Measurements from ENCODE around the gene SNX19.
"Not testable (repeated sequence)": the region's sequence is repeated elsewhere in the genome, so short reads cannot be mapped to it uniquely, and the experiment has no call there.

Gene SNX19

DNA sequence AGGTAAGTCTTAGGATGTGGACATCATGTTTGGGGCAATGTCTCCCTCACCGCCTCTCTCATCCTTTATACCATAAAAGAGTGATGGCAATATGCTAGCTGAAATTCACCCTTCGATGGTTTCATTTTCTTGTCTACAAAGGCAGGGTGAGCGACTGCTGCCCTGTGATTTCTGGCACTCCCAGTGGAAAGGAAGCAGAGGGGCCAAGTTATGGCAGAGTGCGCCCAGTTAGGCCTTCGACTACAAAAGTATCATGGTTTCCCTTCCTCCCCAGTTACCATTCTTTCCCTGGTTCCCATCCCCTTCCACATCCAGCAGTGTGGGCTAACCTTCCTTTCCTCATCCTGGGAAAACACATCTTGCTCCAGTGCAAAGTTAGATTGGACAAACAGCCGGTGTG is 43.8 kb downstream of the SNX19 start:
- DNase-seq = no peak

DNA sequence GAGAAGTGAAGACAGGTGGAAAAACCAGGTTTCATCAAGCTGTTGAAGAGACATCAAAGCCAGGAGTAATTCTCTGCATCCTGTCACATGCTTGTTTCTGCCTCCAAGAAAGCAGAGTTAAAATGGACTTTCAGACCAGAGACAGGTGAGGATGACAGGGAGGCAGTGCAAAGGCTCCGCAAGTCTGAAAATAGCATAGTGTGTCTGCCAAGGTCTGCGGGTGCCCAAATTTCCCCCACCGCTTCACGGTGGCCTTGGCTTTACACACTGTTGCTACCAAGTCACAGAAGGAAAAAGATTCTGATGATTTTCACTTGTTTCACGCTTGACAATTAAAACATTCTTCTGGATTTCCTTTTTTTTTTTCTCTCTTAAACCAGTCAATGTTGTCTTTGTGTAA is 44.2 kb downstream of the SNX19 start:
- DNase-seq = no peak

GRCh38 chr11:130871616-130872015 is 44.7 kb downstream of the SNX19 start:
- no peak for DNase-seq

GRCh38 chr11:130868721-130869390 is 47.4 kb downstream of the SNX19 start:
- no peak for DNase-seq

- DNase-seq = no peak
Measured at GRCh38 chr11:130868086-130868710, 48.1 kb downstream of the SNX19 start.

DNA sequence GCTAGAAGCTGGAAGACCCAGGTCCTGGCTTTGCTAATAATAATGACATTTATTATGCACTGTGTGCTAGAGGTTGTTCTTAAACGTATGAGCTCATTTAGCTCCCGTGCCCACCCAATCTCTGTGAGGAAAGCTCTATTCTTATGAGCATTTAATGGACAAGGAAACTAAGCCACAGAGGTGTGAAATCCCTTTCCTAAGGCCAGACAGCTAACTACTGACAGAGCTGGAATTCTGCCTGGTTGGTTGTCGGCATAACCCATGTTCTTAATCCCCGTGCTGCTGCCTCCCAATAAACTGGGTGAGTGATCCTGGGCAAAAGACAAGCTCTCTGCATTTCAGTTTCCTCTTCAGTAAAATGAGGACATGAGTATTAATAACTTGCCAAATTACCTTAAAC is 49.4 kb downstream of the SNX19 start:
- DNase-seq = no peak

DNA sequence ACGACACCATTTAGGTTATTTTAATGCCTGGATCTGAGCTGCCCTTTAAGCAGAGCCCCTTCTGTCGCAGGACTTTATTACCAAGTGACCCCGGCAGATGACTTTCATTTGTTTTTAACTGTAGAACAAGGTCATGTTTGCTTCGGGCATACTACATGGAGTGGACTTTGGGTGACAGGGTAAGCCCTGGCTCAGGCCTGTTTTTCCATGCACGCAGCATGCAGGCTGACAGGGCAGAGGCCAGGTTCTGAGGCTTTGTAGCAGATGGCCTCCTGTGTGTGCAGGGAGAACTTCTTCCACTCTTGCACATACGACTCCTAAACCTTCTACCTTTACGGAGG is 50.5 kb downstream of the SNX19 start:
- no peak for DNase-seq

- no peak for DNase-seq
Measured at GRCh38 chr11:130865091-130865773, 51.0 kb downstream of the SNX19 start.

- DNase-seq = peak; percentile 89
Measured at GRCh38 chr11:130861902-130862860, 54.1 kb downstream of the SNX19 start.

DNA sequence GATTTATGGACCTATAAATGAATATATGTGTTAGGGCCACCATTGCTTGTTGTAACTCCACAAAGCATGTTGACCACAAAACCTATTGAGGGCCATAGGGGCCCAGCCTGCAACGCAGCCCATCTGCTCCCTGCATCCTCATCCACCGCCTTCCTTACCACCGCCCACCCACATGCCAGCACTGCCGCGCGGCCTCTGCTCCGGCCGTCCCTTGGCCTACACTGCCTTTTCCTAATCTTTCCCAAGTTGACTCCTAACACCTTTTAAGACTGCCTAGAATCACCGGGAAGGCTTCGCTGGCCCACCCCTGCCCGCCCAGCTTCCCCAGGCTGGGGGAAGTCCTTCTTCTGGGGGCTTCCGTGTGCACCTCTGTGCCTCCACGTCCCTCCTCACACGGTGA is 55.0 kb downstream of the SNX19 start:
- DNase-seq = no peak

DNA sequence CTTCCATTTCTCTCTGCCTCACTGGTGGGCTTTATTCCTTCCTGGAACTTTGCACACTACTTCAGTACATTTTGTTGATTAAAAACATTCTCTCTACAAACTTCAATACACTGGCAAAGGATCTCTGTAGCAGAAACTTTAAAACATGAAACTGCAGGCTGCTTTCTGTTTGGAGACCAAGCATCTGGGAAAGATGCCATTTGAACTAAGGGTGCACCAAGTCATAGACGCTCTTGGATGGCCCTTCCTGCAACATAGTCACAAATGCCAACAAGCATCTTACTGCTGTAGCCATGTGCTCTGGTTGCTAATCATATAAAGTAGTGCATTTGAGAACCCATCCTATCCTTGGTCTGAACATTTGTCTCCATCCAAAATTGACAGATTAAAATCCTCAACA is 56.4 kb downstream of the SNX19 start:
- no peak for DNase-seq

DNA sequence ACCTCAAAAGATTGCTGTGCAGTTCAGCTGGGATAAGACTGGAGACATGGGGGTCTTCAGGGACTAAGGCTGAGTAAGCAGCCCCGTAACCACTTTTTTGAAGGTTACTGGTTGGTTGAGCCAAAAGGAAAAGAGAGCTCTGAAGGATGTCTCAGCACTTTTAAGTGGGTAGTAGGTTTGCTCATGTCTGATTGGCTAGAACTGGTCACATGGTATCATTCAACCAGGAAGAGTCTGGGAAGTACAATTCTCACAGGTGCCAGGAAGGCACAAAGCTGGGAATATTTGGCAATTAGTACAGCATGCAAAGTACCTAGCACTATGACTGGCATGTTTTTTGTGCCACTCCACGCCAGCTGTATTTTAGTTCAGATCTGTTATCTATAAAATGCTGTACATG is 58.1 kb downstream of the SNX19 start:
- no peak for DNase-seq

DNA sequence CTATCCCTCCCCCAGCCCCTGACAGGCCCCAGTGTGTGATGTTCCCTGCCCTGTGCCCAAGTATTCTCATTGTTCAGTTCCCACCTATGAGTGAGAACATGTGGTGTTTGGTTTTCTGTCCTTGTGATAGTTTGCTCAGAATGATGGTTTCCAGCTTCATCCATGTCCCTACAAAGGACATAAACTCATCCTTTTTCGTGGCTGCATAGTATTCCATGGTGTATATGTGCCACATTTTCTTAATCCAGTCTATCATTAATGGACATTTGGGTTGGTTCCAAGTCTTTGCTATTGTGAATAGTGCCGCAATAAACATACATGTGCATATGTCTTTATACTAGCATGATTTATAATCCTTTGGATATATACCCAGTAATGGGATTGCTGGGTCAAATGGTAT is 60.6 kb downstream of the SNX19 start:
- not testable (repeated sequence) for DNase-seq

GRCh38 chr11:130854483-130854882 is 61.8 kb downstream of the SNX19 start:
- no peak for DNase-seq

DNA sequence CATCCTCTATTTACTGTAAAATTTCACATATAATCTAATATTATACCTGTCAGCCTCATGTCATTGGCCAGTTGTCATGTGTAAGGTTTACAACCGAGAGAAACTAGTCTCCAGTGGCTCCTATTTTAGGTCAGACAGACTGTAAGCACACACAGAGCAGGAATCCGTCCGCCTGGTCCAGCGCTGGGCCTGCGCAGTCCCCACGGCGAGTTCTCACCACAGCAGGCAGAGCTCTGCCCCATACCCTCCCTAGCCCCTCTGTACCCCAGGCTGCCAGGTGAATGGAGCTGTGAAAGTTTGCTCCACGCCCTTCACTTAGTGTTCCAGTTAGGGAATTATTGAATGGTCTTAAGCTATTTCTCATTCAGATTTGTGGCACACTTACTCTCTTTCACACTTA is 63.7 kb downstream of the SNX19 start:
- no peak for DNase-seq

GRCh38 chr11:130850185-130850944 is 65.9 kb downstream of the SNX19 start:
- no peak for DNase-seq

GRCh38 chr11:130849215-130849568 is 67.1 kb downstream of the SNX19 start:
- no peak for DNase-seq

DNA sequence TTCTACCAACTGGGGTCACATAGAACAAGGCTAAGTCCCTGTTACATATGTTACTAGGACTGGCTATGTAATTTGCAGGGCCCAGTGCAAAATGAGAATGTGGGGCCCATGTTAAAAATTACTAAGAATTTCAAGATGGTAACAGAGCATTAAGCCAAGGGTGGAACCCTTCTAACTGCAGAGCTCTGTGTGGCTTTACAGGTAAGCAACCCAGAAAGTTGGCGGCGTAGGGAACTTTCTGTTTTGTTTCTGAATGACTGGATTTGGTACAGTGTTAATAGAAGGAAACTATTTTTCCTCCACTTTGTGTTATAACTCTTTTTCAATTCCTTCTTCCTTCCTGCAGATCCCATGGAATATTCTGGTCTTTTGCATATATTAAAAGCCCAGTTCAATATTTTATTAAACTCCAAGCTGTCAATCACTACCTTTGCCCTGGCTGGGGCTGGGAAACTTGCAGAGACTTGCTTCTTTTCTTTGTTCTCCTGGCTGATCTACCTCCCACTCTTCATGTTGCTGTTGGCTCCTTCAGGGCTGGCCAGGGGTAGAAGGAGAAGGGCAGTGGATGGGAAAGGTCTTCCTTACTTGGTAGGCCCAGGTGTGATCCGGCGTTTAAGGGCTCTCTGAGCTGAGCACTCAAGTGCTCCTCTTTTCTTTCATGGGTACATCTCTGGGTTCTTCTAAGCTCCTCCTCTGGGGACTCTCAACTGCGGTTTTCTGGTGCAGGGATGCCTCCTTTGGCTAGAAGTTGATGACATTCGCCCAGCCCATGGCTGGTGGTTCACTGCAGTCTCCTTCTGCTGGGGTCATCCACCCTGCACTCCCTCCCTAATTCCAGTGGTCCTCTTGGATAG is 67.7 kb downstream of the SNX19 start:
- DNase-seq = no peak

DNA sequence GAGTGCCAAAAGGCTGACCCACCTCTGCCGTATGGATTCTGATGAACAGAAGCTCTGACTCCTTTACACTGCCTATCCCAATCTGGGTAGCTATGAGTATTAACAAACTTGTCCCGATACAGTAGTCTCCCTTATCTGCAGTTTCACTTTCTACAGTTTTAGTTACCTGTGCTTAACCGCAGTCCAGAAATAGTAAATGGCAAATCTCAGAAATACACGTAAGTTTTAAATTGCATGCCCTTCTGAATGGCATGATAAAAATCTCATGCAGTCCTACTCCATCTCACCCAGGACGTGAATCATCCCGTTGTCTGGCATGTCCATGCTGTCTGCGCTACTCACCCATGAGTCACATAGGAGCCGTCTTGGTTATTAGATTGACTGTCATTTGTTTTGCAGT is 68.8 kb downstream of the SNX19 start:
- DNase-seq = no peak

DNA sequence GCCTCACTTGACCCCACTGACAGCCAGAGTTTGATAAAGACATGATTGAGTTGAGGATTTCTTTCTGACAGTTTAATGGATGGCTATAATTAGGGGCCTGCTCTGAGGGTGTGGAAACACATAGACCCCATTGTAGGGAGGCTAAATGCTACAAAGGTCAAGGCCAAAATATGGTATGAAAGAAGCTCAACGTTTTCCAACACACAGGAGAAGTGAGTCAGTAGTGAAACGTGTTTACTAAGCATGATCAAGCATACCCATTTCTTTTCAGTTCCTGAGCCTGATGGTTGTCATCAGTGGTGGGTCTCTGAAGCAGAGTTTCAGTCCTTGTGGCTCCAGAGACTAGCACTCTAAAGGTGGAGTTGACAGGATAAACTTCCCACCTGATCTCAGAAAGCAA is 69.7 kb downstream of the SNX19 start:
- DNase-seq = no peak

GRCh38 chr11:130842001-130842400 is 74.3 kb downstream of the SNX19 start:
- no peak for DNase-seq

DNA sequence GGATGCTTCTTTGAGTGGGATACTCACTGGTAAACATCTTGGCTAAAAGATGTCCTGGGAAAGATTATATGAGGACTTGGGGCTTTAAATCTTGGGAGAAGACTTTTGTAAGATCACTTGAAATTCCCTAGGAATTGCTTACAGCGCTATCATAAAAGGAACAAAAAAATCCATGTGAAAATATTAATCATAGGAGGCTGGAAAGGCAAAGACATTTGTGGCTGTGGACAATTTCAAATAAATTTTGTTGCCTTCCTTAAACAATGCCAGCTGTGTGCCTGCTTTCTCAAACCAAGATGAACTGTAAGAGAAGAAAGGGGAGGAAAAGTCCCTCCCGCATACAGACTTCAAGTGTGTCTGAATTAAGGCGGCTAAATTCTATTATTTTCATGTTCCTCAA is 75.6 kb downstream of the SNX19 start:
- no peak for DNase-seq
